ENCODE results near the gene DOCK1.

The DOCK1 gene

GRCh38 chr10:127210936-127211466, 305.8 kb downstream of the DOCK1 start:
- no peak overlapping the region for H3K9ac ChIP-seq (ENCODE audit: low read depth, low read length, poor library complexity)
- no peak overlapping the region for H3K4me2 ChIP-seq (ENCODE audit: insufficient read depth, low read length, poor library complexity, severe bottlenecking)
- H2AK5ac ChIP-seq (ENCODE audit: low read depth, low read length): no peak overlapping the region
- H3K36me3 ChIP-seq (replicated peaks in 1 of 2; ENCODE audit: control insufficient read depth in 2 of 2, insufficient read depth in 2 of 2, low read length in 2 of 2): no peaks in the 10 kb centered on the region
- no peaks in the 10 kb centered on the region for H3K27me3 ChIP-seq (ENCODE audit: control insufficient read depth in 3 of 3, insufficient read depth in 3 of 3, low read depth in 1 of 3, low read length in 3 of 3)
- no peak overlapping the region for H3K18ac ChIP-seq (ENCODE audit: low read length)
- H3K4me3 ChIP-seq (ENCODE audit: low read length in 2 of 2): no peak overlapping the region
- H3K27ac ChIP-seq (replicated peaks; ENCODE audit: low read length): no peak overlapping the region
- no peak overlapping the region for H2BK5ac ChIP-seq (ENCODE audit: low read length)
- no peak overlapping the region for H3K14ac ChIP-seq (ENCODE audit: low read length)
- H3K9me3 ChIP-seq (replicated peaks in 1 of 2; ENCODE audit: control insufficient read depth in 2 of 2, insufficient read depth in 1 of 2, low read depth in 1 of 2, low read length in 2 of 2): no peaks in the 10 kb centered on the region
- WGBS, 2 donors (ENCODE audit: extremely low coverage in 2 of 2, insufficient read length in 2 of 2, insufficient replicate concordance in 1 of 2): no CpG with 5 or more reads among the region's 7 CpGs
- no peak overlapping the region for H4K91ac ChIP-seq (ENCODE audit: low read depth, low read length, poor library complexity)
- H3K79me1 ChIP-seq (ENCODE audit: low read depth, low read length): peaks cover 3% of the 10 kb centered on the region
- H3K4ac ChIP-seq (ENCODE audit: low read length): no peak overlapping the region
- H4K8ac ChIP-seq (ENCODE audit: low read depth, low read length): no peak overlapping the region
- no peak overlapping the region for H2BK15ac ChIP-seq (ENCODE audit: low read length)
- no peak overlapping the region for H2BK120ac ChIP-seq (ENCODE audit: low read depth, low read length)
- H2AFZ ChIP-seq (ENCODE audit: low read length): no peak overlapping the region
- H3K23ac ChIP-seq (ENCODE audit: low read depth, low read length, poor library complexity): no peak overlapping the region
- no peak overlapping the region for H2BK12ac ChIP-seq (ENCODE audit: low read length)
- H3K4me1 ChIP-seq (ENCODE audit: control insufficient read depth in 2 of 2, insufficient read depth in 1 of 2, low read depth in 1 of 2, low read length in 2 of 2): peaks cover 1 to 6% of the 10 kb centered on the region in 2 donors
- no peak for DNase-seq (ENCODE audit: low spot score)

DNA sequence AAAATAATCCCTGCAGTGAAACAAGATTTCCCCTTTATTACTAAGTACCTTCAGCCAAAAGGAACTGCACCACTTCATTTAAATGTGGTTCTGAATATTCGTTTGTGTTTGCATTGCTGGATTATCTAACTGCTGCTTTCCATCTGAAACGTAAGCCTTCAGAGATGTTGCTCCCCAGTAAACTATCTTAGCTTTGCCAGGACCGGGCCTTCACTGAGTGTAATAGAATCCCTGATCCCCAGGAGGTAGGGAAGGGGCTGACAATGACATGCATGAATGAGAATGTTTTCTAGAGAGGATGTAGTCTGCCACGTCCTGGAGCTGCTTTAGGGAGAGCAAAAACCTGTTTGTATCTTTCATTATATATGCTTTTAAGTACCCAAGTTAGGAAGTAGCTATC, 310.6 kb downstream of the DOCK1 start:
- no CpG with 5 or more reads among the region's 4 CpGs for WGBS, 2 donors (ENCODE audit: extremely low coverage in 2 of 2, insufficient read length in 2 of 2, insufficient replicate concordance in 1 of 2)
- H3K14ac ChIP-seq (ENCODE audit: low read length): no peak overlapping the region
- no peak for DNase-seq (ENCODE audit: low spot score)
- no peak overlapping the region for H4K91ac ChIP-seq (ENCODE audit: low read depth, low read length, poor library complexity)
- no peaks in the 10 kb centered on the region for H3K36me3 ChIP-seq (replicated peaks in 1 of 2; ENCODE audit: control insufficient read depth in 2 of 2, insufficient read depth in 2 of 2, low read length in 2 of 2)
- H2BK5ac ChIP-seq (ENCODE audit: low read length): no peak overlapping the region
- no peak overlapping the region for H2AK5ac ChIP-seq (ENCODE audit: low read depth, low read length)
- H3K27ac ChIP-seq (replicated peaks; ENCODE audit: low read length): no peak overlapping the region
- no peak overlapping the region for H2BK120ac ChIP-seq (ENCODE audit: low read depth, low read length)
- H4K8ac ChIP-seq (ENCODE audit: low read depth, low read length): no peak overlapping the region
- H3K18ac ChIP-seq (ENCODE audit: low read length): no peak overlapping the region
- H3K9me3 ChIP-seq (replicated peaks in 1 of 2; ENCODE audit: control insufficient read depth in 2 of 2, insufficient read depth in 1 of 2, low read depth in 1 of 2, low read length in 2 of 2): peaks cover 0 to 4% of the 10 kb centered on the region in 2 donors
- H3K4ac ChIP-seq (ENCODE audit: low read length): no peak overlapping the region
- H3K4me1 ChIP-seq (ENCODE audit: control insufficient read depth in 2 of 2, insufficient read depth in 1 of 2, low read depth in 1 of 2, low read length in 2 of 2): peaks cover 4 to 14% of the 10 kb centered on the region in 2 donors
- peaks cover 3% of the 10 kb centered on the region for H3K79me1 ChIP-seq (ENCODE audit: low read depth, low read length)
- no peak overlapping the region for H2BK15ac ChIP-seq (ENCODE audit: low read length)
- no peak overlapping the region for H3K9ac ChIP-seq (ENCODE audit: low read depth, low read length, poor library complexity)
- H3K23ac ChIP-seq (ENCODE audit: low read depth, low read length, poor library complexity): no peak overlapping the region
- no peaks in the 10 kb centered on the region for H3K27me3 ChIP-seq (ENCODE audit: control insufficient read depth in 3 of 3, insufficient read depth in 3 of 3, low read depth in 1 of 3, low read length in 3 of 3)
- H2BK12ac ChIP-seq (ENCODE audit: low read length): no peak overlapping the region
- no peak overlapping the region for H3K4me2 ChIP-seq (ENCODE audit: insufficient read depth, low read length, poor library complexity, severe bottlenecking)
- no peak overlapping the region for H2AFZ ChIP-seq (ENCODE audit: low read length)
- no peak overlapping the region for H3K4me3 ChIP-seq (ENCODE audit: low read length in 2 of 2)

DNA sequence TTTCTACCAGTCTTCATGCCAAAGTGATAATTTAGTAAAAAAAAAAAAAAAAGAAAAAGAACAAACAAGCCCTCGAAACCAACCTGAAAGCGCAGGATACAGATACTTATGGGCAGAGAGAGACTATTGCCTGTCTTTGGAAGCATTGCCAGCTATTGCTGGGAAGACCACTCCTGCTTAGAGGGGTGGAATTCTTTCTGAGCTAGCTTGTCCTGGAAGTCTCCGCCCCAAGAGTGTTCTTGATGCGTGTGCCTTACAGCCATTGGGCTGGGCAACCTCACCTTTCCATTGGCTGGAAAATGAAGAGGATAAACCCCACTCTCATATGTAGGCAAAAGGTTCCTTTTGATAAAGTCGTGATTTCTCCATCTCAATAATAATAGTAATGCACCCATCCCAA, 311.0 kb downstream of the DOCK1 start:
- WGBS, 2 donors (ENCODE audit: extremely low coverage in 2 of 2, insufficient read length in 2 of 2, insufficient replicate concordance in 1 of 2): no CpG with 5 or more reads among the region's 5 CpGs
- no peak overlapping the region for H3K18ac ChIP-seq (ENCODE audit: low read length)

GRCh38 chr10:127216786-127217185, 311.6 kb downstream of the DOCK1 start:
- Histone ChIP-seq H2BK120ac (ENCODE audit: low read depth, low read length) (no peak overlapping the region), H2BK5ac (ENCODE audit: low read length) (no peak overlapping the region), H3K4ac (ENCODE audit: low read length) (no peak overlapping the region), H2BK15ac (ENCODE audit: low read length) (no peak overlapping the region), H3K14ac (ENCODE audit: low read length) (no peak overlapping the region), H2AK5ac (ENCODE audit: low read depth, low read length) (no peak overlapping the region), H3K9me3 (replicated peaks in 1 of 2; ENCODE audit: control insufficient read depth in 2 of 2, insufficient read depth in 1 of 2, low read depth in 1 of 2, low read length in 2 of 2) (peaks cover 0 to 4% of the 10 kb centered on the region in 2 donors), H3K27ac (replicated peaks; ENCODE audit: low read length) (no peak overlapping the region), H2AFZ (ENCODE audit: low read length) (no peak overlapping the region), H4K8ac (ENCODE audit: low read depth, low read length) (no peak overlapping the region), H3K23ac (ENCODE audit: low read depth, low read length, poor library complexity) (no peak overlapping the region), H3K4me2 (ENCODE audit: insufficient read depth, low read length, poor library complexity, severe bottlenecking) (no peak overlapping the region), H4K91ac (ENCODE audit: low read depth, low read length, poor library complexity) (no peak overlapping the region), H3K4me3 (ENCODE audit: low read length in 2 of 2) (no peak overlapping the region), H3K9ac (ENCODE audit: low read depth, low read length, poor library complexity) (no peak overlapping the region), H3K4me1 (ENCODE audit: control insufficient read depth in 2 of 2, insufficient read depth in 1 of 2, low read depth in 1 of 2, low read length in 2 of 2) (peaks cover 4 to 14% of the 10 kb centered on the region in 2 donors), H3K36me3 (replicated peaks in 1 of 2; ENCODE audit: control insufficient read depth in 2 of 2, insufficient read depth in 2 of 2, low read length in 2 of 2) (no peaks in the 10 kb centered on the region), H3K79me1 (ENCODE audit: low read depth, low read length) (peaks cover 3% of the 10 kb centered on the region), H3K18ac (ENCODE audit: low read length) (no peak overlapping the region), H3K27me3 (ENCODE audit: control insufficient read depth in 3 of 3, insufficient read depth in 3 of 3, low read depth in 1 of 3, low read length in 3 of 3) (no peaks in the 10 kb centered on the region), H2BK12ac (ENCODE audit: low read length) (no peak overlapping the region)
- no peak for DNase-seq (ENCODE audit: low spot score)
- no CpG with 5 or more reads among the region's 3 CpGs for WGBS, 2 donors (ENCODE audit: extremely low coverage in 2 of 2, insufficient read length in 2 of 2, insufficient replicate concordance in 1 of 2)

More for the DNA sequence above, 311.0 kb downstream of the DOCK1 start:
- Histone ChIP-seq H3K9ac (ENCODE audit: low read depth, low read length, poor library complexity) (no peak overlapping the region), H3K4me2 (ENCODE audit: insufficient read depth, low read length, poor library complexity, severe bottlenecking) (no peak overlapping the region), H2BK15ac (ENCODE audit: low read length) (no peak overlapping the region), H2AFZ (ENCODE audit: low read length) (no peak overlapping the region), H3K4ac (ENCODE audit: low read length) (no peak overlapping the region), H4K91ac (ENCODE audit: low read depth, low read length, poor library complexity) (no peak overlapping the region), H3K14ac (ENCODE audit: low read length) (no peak overlapping the region), H3K79me1 (ENCODE audit: low read depth, low read length) (peaks cover 3% of the 10 kb centered on the region), H2AK5ac (ENCODE audit: low read depth, low read length) (no peak overlapping the region), H3K9me3 (replicated peaks in 1 of 2; ENCODE audit: control insufficient read depth in 2 of 2, insufficient read depth in 1 of 2, low read depth in 1 of 2, low read length in 2 of 2) (peaks cover 0 to 4% of the 10 kb centered on the region in 2 donors), H2BK5ac (ENCODE audit: low read length) (no peak overlapping the region), H3K4me3 (ENCODE audit: low read length in 2 of 2) (no peak overlapping the region), H3K4me1 (ENCODE audit: control insufficient read depth in 2 of 2, insufficient read depth in 1 of 2, low read depth in 1 of 2, low read length in 2 of 2) (peaks cover 4 to 14% of the 10 kb centered on the region in 2 donors), H3K36me3 (replicated peaks in 1 of 2; ENCODE audit: control insufficient read depth in 2 of 2, insufficient read depth in 2 of 2, low read length in 2 of 2) (no peaks in the 10 kb centered on the region), H3K27me3 (ENCODE audit: control insufficient read depth in 3 of 3, insufficient read depth in 3 of 3, low read depth in 1 of 3, low read length in 3 of 3) (no peaks in the 10 kb centered on the region), H2BK120ac (ENCODE audit: low read depth, low read length) (no peak overlapping the region), H2BK12ac (ENCODE audit: low read length) (no peak overlapping the region), H3K27ac (replicated peaks; ENCODE audit: low read length) (no peak overlapping the region), H4K8ac (ENCODE audit: low read depth, low read length) (no peak overlapping the region), H3K23ac (ENCODE audit: low read depth, low read length, poor library complexity) (no peak overlapping the region)
- DNase-seq (ENCODE audit: low spot score): no peak

All from neuronal stem cell (in vitro differentiated cells).